ENCODE results near the gene PLEKHA1.

PLEKHA1 gene

DNA sequence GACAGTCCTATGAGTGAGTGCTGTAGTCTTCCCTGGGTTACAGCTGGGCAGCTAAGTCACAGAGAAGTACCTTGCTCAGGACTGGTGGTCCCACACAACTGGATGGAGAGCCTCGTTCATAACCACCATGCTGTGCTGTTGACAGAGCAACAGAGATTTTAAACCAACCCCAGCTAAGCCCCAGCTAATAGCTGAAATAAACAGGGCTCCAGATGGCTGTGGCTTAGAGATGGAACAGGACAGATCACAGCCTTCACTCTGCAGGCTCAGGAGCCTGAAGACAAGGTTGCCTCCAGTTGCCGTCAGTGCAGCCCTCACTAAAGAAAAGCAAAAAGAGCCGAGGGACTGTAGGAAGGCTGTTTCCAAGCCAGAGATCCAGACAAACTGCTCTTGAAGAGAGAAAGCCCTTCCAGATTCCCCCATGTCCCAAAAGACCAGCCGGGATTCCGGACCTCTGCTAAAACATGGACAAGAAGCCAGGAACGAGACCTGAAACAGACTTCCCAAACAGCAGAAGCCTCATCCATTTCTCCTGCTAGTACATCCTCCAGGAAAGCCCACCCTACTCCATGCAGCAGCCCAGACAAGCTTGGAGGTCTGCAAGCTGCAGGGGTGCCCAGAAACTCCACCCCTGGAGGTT, 91.0 kb downstream of the PLEKHA1 start:
- Histone ChIP-seq H3K27ac (ENCODE audit: low read length) (no peak overlapping the region), H3K4me3 (ENCODE audit: low read depth in 1 of 2, low read length in 2 of 2) (no peak overlapping the region), H3K36me3 (ENCODE audit: control insufficient read depth in 1 of 2, insufficient read depth in 2 of 2, low read length in 2 of 2) (peaks cover 0 to 5% of the 10 kb centered on the region in 2 donors), H3K27me3 (ENCODE audit: low read depth, low read length) (no peaks in the 10 kb centered on the region), H3K9me3 (ENCODE audit: control insufficient read depth in 1 of 2, low read length in 2 of 2) (no peaks in the 10 kb centered on the region), H3K4me1 (ENCODE audit: control insufficient read depth in 1 of 2, insufficient read depth in 2 of 2, low read length in 2 of 2) (peaks cover 0 to 8% of the 10 kb centered on the region in 2 donors)

DNA sequence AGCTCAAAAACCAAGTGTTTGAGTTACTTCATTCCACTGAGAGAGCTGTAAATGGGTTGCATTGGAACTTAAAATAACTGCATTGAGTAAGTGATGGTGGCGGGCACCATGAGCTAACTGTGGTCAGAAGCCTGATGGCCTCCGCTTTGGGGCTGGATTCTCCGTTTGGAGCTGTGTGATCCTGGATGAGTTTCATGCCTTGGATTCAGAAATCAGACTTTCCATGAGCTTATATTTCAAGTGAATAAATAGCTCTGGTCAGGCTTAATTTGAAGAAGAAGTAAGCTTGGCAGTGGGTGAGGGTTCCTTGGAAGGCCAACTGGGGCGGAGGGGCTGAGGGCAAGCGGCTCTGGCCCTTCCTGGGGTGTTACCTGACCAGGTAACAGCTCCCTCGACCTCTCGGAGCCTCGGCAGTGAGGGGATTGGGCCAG, 92.5 kb downstream of the PLEKHA1 start:
- Histone ChIP-seq H3K4me3 (ENCODE audit: low read depth in 1 of 2, low read length in 2 of 2) (no peak overlapping the region), H3K36me3 (ENCODE audit: control insufficient read depth in 1 of 2, insufficient read depth in 2 of 2, low read length in 2 of 2) (peaks cover 0 to 5% of the 10 kb centered on the region in 2 donors), H3K27me3 (ENCODE audit: low read depth, low read length) (no peaks in the 10 kb centered on the region), H3K4me1 (ENCODE audit: control insufficient read depth in 1 of 2, insufficient read depth in 2 of 2, low read length in 2 of 2) (peaks cover 0 to 8% of the 10 kb centered on the region in 2 donors), H3K9me3 (ENCODE audit: control insufficient read depth in 1 of 2, low read length in 2 of 2) (no peaks in the 10 kb centered on the region), H3K27ac (ENCODE audit: low read length) (no peak overlapping the region)

DNA sequence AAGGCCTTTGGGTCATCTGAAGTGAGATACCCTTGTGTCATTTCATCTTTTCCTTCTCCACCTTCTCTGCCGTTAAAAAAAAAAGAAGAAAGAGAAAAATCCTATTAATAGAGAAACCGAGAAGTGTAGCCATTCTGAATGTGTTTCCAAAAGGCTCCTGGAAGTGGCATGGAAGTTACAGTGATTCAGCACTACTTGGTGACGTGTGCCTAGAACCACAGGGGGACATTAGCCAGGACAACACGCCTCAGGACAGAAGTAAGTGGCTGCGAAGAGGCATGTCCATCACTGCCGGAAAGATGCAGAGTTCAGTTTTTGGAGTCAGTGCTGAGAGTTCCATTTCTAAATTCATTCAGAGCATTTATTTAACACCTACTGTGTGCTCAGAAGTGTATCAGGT, 93.2 kb downstream of the PLEKHA1 start:
- H3K36me3 ChIP-seq (ENCODE audit: control insufficient read depth in 1 of 2, insufficient read depth in 2 of 2, low read length in 2 of 2) = peaks cover 0 to 5% of the 10 kb centered on the region in 2 donors
- no peak overlapping the region for H3K4me3 ChIP-seq (ENCODE audit: low read depth in 1 of 2, low read length in 2 of 2)
- H3K27ac ChIP-seq (ENCODE audit: low read length) = no peak overlapping the region
- H3K27me3 ChIP-seq (ENCODE audit: low read depth, low read length) = no peaks in the 10 kb centered on the region
- H3K4me1 ChIP-seq (ENCODE audit: control insufficient read depth in 1 of 2, insufficient read depth in 2 of 2, low read length in 2 of 2) = peaks cover 0 to 8% of the 10 kb centered on the region in 2 donors
- H3K9me3 ChIP-seq (ENCODE audit: control insufficient read depth in 1 of 2, low read length in 2 of 2) = no peaks in the 10 kb centered on the region

DNA sequence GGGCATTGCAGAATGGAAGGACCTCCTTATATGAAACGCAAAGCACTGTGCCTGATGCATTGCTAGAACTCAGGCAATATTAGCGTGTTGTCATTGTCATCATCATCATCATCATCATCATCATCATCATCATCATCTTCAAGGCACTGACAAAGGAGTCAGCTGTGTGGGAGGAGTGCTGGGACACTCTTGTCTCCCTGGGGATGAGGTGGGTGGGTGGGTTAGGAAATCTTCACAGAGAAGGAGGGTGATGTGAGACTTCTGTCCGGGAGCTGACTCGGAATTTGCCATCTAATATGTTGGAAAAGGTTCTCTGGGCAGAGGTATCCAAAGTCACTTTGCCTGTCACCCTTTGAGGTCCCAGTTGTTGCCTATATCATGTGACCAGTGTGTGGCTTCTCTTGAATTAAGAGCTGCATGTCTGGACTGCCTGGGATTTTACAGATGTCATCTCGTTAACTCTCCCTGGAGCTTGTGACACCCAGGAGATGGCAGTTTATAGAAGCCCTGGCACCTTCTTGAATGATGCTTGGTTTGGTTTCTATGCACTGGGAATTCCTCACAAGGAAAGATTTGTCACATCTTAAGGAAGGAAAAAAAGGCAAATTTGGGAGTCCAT, 93.9 kb downstream of the PLEKHA1 start:
- Histone ChIP-seq H3K4me3 (ENCODE audit: low read depth in 1 of 2, low read length in 2 of 2) (no peak overlapping the region), H3K9me3 (ENCODE audit: control insufficient read depth in 1 of 2, low read length in 2 of 2) (no peaks in the 10 kb centered on the region), H3K4me1 (ENCODE audit: control insufficient read depth in 1 of 2, insufficient read depth in 2 of 2, low read length in 2 of 2) (peaks cover 0 to 8% of the 10 kb centered on the region in 2 donors), H3K27ac (ENCODE audit: low read length) (no peak overlapping the region), H3K36me3 (ENCODE audit: control insufficient read depth in 1 of 2, insufficient read depth in 2 of 2, low read length in 2 of 2) (peaks cover 0 to 5% of the 10 kb centered on the region in 2 donors), H3K27me3 (ENCODE audit: low read depth, low read length) (no peaks in the 10 kb centered on the region)

DNA sequence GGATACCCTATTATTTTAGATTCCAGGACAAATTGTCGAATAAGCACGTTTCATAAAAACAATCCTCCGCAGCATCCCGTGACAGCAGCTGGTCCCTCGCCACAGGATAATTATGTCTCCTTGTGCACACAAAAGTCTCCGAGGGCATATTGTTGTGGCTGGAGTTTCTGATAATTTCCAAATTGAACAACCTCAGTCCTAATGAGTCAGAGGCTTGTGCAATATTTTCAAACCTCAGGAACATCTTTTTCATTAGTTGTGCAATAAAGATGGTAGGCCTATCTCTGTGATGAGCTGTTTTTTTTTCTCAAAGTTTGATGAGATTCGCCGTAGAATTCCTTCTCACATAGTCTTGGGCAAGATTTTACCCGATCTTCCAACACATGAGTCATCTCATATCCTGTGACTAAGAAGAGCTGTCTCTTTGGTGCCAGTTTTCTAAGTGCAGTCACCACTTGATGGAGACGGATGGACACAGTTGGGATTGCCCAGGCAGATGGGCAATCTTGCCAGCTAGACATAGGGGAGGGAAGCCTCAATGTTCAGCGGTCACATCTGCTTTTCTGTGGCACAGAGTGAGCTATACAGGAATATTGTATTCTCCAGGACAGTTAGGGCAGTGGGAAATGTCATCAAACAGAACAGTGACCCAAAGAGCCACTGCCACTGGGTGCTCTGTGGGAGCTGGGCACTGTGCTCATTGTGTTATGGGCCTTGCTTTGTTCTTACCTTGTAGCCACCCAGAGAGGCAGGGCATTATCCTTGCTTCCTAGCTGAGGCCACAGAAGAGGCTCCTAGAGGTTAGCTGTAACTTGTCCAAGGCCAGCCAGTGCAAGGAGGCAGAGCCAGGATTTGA, 94.6 kb downstream of the PLEKHA1 start:
- Histone ChIP-seq H3K4me3 (ENCODE audit: low read depth in 1 of 2, low read length in 2 of 2) (no peak overlapping the region), H3K36me3 (ENCODE audit: control insufficient read depth in 1 of 2, insufficient read depth in 2 of 2, low read length in 2 of 2) (peaks cover 0 to 5% of the 10 kb centered on the region in 2 donors), H3K27ac (ENCODE audit: low read length) (no peak overlapping the region), H3K4me1 (ENCODE audit: control insufficient read depth in 1 of 2, insufficient read depth in 2 of 2, low read length in 2 of 2) (peaks cover 4 to 7% of the 10 kb centered on the region in 2 donors), H3K9me3 (ENCODE audit: control insufficient read depth in 1 of 2, low read length in 2 of 2) (no peaks in the 10 kb centered on the region), H3K27me3 (ENCODE audit: low read depth, low read length) (no peaks in the 10 kb centered on the region)

DNA sequence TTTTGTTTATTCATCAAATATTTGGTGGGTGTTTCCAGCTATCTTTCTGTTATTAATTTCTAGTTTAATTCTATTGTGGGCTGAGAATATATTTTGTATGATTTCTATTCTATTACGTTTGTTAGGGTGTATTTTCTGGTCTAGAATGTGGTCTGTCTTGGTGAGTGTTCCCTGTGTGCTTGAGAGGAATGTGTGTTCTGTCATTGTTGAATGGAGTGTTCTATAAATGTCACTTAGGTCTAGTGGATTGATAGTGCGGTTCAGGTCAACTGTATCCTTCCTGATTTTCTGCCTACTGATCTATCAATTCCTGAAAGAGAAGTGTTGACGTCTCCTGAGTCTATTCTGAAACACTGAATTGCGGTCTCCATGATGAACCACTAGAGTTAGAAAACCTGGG, 95.3 kb downstream of the PLEKHA1 start:
- Histone ChIP-seq H3K4me1 (ENCODE audit: control insufficient read depth in 1 of 2, insufficient read depth in 2 of 2, low read length in 2 of 2) (peaks cover 10 to 13% of the 10 kb centered on the region in 2 donors), H3K36me3 (ENCODE audit: control insufficient read depth in 1 of 2, insufficient read depth in 2 of 2, low read length in 2 of 2) (peaks cover 0 to 5% of the 10 kb centered on the region in 2 donors), H3K27me3 (ENCODE audit: low read depth, low read length) (no peaks in the 10 kb centered on the region), H3K4me3 (ENCODE audit: low read depth in 1 of 2, low read length in 2 of 2) (no peak overlapping the region), H3K9me3 (ENCODE audit: control insufficient read depth in 1 of 2, low read length in 2 of 2) (no peaks in the 10 kb centered on the region), H3K27ac (ENCODE audit: low read length) (no peak overlapping the region)

DNA sequence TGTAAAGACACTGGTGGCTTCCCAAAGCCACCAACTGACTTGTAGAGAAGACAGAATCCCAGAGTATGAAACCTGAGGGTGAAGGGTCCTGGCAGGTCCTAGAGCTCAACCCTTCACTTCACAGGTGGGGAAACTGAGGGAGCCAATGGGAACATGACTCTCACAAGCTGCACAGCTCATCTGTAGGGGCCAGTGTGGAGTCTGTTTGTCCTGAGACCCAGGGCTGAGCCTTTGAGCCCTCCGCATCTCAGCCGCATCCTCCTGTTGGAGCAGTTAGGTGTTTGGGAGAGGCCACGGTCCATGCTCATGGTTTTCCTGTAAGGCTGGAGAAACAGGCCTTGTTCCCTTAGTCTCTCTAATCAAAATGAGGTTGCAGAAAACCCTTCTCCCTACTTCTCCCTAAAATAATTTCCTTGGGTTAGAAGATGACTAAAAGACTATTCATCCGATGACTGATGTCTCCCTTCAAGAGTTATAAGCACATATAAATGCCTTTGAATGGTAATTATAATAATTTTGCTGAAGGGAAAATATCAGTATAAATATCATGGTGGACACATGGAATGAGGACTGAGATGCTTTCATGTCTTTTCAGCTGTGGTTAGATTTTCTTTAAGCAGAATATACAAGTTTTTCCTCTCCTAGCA, 97.1 kb downstream of the PLEKHA1 start:
- H3K4me1 ChIP-seq (ENCODE audit: control insufficient read depth in 1 of 2, insufficient read depth in 2 of 2, low read length in 2 of 2) = peaks cover 10 to 31% of the 10 kb centered on the region in 2 donors
- H3K4me3 ChIP-seq (ENCODE audit: low read depth in 1 of 2, low read length in 2 of 2) = no peak overlapping the region
- no peaks in the 10 kb centered on the region for H3K27me3 ChIP-seq (ENCODE audit: low read depth, low read length)
- no peak overlapping the region for H3K27ac ChIP-seq (ENCODE audit: low read length)
- no peaks in the 10 kb centered on the region for H3K9me3 ChIP-seq (ENCODE audit: control insufficient read depth in 1 of 2, low read length in 2 of 2)
- H3K36me3 ChIP-seq (ENCODE audit: control insufficient read depth in 1 of 2, insufficient read depth in 2 of 2, low read length in 2 of 2) = no peaks in the 10 kb centered on the region

DNA sequence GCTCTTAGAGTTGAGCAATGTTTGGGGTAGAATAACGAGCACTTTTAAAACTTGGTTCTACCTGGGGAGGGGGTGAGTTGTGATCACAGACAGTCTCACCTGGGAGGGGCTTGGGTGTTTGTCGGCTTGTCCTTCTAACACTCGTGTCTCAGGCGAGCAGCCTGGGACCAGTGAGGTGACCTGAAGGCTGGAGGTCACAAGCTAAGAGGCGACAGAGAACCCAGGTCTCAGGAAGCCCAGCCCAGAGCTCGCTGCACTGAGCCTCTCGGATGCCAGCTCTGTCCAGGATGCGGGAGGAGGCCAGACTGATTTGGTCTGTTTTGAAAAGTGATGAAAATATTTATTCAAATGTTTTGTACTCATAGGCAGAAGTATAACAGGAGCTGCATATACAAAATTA, 98.6 kb downstream of the PLEKHA1 start:
- Histone ChIP-seq H3K4me1 (ENCODE audit: control insufficient read depth in 1 of 2, insufficient read depth in 2 of 2, low read length in 2 of 2) (peaks cover 10 to 44% of the 10 kb centered on the region in 2 donors), H3K36me3 (ENCODE audit: control insufficient read depth in 1 of 2, insufficient read depth in 2 of 2, low read length in 2 of 2) (no peaks in the 10 kb centered on the region), H3K4me3 (ENCODE audit: low read depth in 1 of 2, low read length in 2 of 2) (no peak overlapping the region), H3K27ac (ENCODE audit: low read length) (no peak overlapping the region), H3K9me3 (ENCODE audit: control insufficient read depth in 1 of 2, low read length in 2 of 2) (no peaks in the 10 kb centered on the region), H3K27me3 (ENCODE audit: low read depth, low read length) (no peaks in the 10 kb centered on the region)

DNA sequence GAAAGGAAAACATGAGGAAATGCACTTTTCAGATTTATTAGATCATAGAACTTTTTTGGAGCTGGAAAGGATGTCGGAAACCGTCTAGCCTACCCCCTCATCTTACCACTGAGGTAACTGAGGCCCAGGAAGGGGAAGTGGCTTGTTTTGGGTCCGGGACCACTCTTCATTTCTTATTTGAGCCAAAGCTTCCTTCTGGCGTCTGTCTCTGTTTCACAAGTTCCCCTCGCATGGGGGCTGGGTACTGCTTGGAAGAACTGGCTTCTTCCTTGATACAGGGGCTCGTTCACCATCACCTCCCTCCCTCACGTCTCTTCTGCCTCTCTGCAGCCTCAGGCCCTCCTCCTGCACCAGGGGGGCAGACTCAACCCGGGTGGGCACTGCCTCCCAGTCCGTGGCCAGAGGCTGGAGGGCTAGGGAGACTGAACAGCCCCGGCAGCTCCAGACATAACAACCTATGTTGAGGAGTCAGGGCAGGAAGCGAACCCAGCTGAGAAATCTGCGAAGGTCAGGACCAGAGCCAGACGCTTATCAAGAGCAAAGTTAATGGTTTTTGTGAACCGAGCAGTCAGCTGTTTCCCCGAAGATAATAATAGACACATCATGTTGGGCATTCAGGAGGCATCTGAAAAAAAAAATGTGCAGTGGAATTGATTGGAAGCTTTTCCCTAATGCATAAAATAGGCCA, 99.8 kb downstream of the PLEKHA1 start:
- Histone ChIP-seq H3K27ac (ENCODE audit: low read length) (no peak overlapping the region), H3K4me3 (ENCODE audit: low read depth in 1 of 2, low read length in 2 of 2) (no peak overlapping the region), H3K27me3 (ENCODE audit: low read depth, low read length) (no peaks in the 10 kb centered on the region), H3K9me3 (ENCODE audit: control insufficient read depth in 1 of 2, low read length in 2 of 2) (no peaks in the 10 kb centered on the region), H3K36me3 (ENCODE audit: control insufficient read depth in 1 of 2, insufficient read depth in 2 of 2, low read length in 2 of 2) (no peaks in the 10 kb centered on the region), H3K4me1 (ENCODE audit: control insufficient read depth in 1 of 2, insufficient read depth in 2 of 2, low read length in 2 of 2) (peaks cover 10 to 45% of the 10 kb centered on the region in 2 donors)

DNA sequence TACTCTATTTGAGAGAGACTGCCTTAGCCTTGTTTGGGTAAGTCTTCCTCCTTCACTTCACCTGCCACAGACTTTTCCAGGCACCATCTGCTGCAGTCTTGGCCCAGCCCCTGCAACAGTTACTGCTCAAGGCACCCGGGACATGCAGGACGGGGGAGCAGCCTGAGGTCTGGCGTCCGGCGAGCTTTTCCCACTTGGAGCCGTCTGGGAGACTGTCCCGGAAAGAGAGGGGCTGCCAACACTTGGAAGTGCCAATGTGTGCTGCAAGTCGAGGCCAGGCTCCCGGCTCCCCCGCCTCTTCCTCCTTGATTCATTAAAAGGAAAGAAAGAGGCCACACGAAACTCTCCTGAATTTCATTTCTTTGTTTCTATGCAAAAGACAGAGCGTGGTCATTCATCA, 100.6 kb downstream of the PLEKHA1 start:
- Histone ChIP-seq H3K36me3 (ENCODE audit: control insufficient read depth in 1 of 2, insufficient read depth in 2 of 2, low read length in 2 of 2) (no peaks in the 10 kb centered on the region), H3K4me3 (ENCODE audit: low read depth in 1 of 2, low read length in 2 of 2) (peak overlapping the region in 1 of 2 donors; percentile 22), H3K9me3 (ENCODE audit: control insufficient read depth in 1 of 2, low read length in 2 of 2) (no peaks in the 10 kb centered on the region), H3K4me1 (ENCODE audit: control insufficient read depth in 1 of 2, insufficient read depth in 2 of 2, low read length in 2 of 2) (peaks cover 10 to 45% of the 10 kb centered on the region in 2 donors), H3K27ac (ENCODE audit: low read length) (no peak overlapping the region), H3K27me3 (ENCODE audit: low read depth, low read length) (no peaks in the 10 kb centered on the region)
